NCI-H774 (cell line): ENCODE results near the gene IREB2.
"Not testable (repeated sequence)": the region's sequence is repeated elsewhere in the genome, so short reads cannot be mapped to it uniquely, and the experiment has no call there.

Experiments used
- DNase-seq: peaks from one replicate; lab custom pipeline; 2025; lab: John Stamatoyannopoulos, UW

IREB2 gene

DNA sequence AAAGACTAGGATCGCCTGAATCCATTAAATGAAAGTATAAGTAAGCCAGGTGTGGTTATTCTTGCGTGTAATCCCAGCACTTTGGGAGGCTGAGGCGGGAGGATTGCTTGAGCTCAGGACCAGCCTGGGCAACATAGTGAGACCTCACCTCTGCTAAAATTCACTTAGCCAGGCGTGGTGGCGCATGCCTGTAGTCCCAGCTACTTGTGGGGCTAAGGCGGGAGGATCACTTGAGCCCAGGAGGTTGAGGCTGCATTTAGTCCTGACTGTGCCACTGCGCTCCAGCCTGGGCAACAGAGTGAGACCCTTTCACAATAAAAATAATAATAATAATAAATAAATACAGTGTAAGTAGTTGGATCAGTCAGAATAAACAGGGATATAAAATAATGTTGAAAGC is 43.9 kb downstream of the IREB2 start:
- DNase-seq: no peak

DNA sequence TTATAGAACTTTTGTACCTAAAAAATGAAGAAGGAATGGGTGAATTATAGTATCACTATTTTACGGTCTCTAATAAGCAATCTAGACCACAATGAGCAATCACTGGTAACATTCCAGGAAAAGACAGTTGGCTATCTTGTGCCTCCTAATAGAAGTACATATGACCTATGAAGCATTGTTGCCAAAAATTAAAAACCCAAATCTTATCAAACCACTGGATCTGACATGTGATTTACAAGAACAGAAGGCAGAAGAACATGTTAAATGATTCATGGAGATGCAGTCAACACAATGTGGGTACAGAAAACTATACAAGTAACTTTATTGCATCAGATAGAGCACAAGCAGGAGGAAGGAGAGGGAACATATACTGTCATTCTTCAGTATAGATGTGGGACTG is 54.9 kb downstream of the IREB2 start:
- no peak for DNase-seq

- DNase-seq: no peak
Observed at GRCh38 chr15:78501857-78502256, 63.8 kb downstream of the IREB2 start.

- no peak for DNase-seq
Observed at GRCh38 chr15:78502641-78503040, 64.6 kb downstream of the IREB2 start.

GRCh38 chr15:78506971-78507830 is 69.2 kb downstream of the IREB2 start, which contains the start of gene HYKK:
HYKK (plus strand) TSS chr15:78507577; CDS start chr15:78513089, 5,512 bp downstream.
- peak; percentile 96 for DNase-seq

DNA sequence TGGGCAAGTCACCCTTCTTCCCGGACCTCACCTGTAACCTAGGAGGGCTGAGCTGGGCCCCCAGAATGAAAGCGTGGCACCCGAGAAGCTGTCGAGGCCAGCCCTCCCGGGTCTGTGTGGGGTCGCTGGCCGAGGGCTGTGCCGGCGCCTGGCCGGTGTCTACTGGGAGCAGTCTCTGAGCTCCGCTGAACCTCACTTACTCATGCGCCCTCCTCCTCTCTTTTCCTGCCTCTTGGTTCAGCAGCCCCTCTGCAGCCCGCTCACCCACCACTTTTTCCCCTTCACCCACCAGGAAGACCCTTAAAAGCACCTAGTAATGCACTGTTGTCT is 69.8 kb downstream of the IREB2 start:
- no peak for DNase-seq

GRCh38 chr15:78508272-78508671 is 70.3 kb downstream of the IREB2 start:
- no peak for DNase-seq

DNA sequence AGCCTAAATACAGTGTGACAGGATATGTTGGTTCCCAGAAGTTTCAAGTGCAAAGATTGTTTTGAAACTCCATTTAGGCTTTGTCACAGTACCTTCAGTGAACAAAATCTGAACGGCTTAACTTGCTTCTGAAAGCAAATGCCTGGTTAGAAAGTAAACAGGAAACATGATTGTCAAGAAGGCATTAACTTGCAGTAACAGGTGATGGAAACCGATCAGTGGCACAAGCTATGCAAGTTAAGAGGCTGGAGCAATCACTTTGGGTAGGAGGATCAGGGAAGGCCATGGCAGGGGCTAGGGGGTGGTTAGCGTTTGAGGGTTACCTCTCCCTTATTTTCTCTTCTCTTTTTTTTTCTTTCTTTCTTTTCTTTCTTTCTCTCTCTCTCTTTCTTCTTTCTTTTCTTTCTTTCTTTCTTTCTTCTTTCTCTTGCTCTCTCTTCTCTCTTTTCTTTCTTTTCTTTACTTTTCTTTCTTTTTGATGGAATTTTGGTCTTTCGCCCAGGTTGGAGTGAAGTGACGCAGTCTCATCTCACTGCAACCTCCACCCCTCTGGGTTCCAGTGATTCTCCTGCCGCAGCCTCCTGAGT is 71.8 kb downstream of the IREB2 start:
- no peak for DNase-seq

DNA sequence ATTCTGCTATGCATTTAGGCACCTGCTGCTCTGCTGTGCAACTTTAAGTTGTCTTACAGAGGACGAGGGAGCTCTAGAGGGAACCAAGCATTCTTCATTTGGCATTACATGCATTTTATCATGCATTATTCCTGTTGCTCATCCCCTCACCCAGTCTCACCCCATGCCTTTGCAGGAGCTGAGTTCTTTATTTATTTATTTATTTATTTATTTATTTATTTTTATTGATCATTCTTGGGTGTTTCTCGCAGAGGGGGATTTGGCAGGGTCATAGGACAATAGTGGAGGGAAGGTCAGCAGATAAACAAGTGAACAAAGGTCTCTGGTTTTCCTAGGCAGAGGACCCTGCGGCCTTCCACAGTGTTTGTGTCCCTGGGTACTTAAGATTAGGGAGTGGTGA is 82.0 kb downstream of the IREB2 start:
- DNase-seq: not testable (repeated sequence)

- DNase-seq: no peak
Observed at GRCh38 chr15:78524230-78524629, 86.2 kb downstream of the IREB2 start.

GRCh38 chr15:78527325-78527724 is 89.3 kb downstream of the IREB2 start:
- DNase-seq: no peak

- DNase-seq: no peak
Observed at GRCh38 chr15:78533331-78533730, 95.3 kb downstream of the IREB2 start.

GRCh38 chr15:78536134-78536533 is 98.1 kb downstream of the IREB2 start:
- no peak for DNase-seq

DNA sequence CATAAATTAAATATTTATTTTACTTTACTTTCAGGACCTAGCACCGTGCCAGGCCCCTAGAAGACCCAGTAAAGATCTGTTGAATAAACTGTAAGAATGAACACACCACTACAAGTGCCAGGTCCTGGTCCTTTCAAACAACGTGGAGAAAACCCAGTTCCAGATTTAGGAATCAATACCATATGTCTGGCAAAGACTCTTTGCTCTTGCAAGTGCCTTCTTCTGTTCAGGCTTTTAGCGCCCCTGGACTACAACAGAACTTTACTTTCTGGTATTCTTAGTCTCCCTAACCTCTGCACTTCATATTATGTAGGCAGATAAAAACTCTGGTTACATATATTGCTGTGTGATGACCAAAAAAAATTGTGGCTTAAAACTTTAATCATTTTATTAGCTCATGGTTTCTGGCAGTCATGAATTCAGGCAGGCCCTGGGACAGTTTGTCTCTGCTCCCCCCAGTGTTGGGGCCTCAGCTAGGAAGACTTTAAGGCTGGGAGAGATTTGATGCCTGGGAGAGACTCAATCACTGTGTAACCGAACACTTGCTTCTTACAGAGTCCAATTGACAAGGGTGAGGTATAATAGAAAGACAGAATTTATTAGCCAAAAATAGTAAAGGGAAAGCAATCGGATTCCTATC is 99.4 kb downstream of the IREB2 start:
- no peak for DNase-seq

GRCh38 chr15:78538358-78538757 is 100.3 kb downstream of the IREB2 start:
- DNase-seq: no peak

GRCh38 chr15:78539464-78540140 is 101.6 kb downstream of the IREB2 start:
- DNase-seq: not testable (repeated sequence)

DNA sequence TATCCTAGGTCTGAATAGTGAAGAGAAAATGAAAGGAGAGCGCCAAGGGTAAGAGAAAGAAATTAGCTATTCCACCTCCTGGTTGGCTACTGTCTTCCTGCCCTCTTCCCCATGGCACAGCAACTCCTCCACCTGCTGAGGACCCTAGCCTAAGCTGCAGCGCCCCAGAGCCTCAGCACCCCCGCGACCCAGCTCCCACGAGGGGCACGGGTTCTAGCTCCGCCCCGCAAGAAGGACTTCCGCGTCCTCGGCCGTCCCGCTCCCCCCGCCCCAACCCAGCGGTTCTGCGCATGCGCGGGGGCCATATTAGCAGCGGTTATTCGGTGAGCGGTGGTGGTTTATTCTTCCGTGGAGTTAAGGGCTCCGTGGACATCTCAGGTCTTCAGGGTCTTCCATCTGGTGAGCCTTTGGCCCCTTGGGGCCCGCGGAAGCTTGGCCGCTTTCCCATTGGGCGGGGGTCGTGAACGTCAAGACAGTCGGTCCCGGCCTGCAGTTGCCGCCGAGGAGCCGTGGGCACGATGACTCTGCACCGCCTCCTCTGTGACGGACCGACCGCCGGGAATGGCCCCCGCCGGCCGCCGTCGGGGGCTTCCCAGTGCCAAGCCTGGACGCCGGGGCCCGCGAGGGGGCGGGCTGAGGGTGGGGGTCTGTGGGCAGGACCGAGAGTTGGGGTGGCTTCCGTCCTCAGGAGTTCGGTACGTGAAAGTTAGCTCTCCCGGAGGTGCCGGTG is 102.3 kb downstream of the IREB2 start, which contains the start of gene PSMA4:
Gene PSMA4 (plus strand): TSS at position 304 of the 730 bp plus-strand sequence. CDS start 1,484 bp downstream, outside the sequence.
- DNase-seq: peak; percentile 87

GRCh38 chr15:78540871-78541743 is 103.1 kb downstream of the IREB2 start:
- no peak for DNase-seq

GRCh38 chr15:78541744-78542034 is 103.7 kb downstream of the IREB2 start:
- no peak for DNase-seq

DNA sequence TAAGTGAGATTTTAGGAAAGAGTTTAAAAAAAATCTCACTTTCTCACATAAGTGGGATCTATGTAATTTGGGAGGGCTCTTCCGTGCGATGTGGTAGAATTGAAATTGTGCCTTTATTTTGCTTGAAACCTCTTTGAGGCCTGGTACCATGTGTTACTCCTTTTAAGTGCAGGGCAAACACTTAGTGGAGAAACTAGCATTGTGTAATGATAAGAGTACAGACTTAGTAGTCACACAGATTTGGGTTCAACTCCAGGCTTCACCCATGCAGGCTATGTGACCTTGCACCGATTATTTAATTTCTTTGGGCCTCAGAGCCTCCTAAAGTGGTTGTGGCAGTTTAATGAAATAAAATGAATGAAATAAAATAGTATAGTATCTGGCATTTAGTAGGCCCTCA is 104.6 kb downstream of the IREB2 start:
- no peak for DNase-seq

- DNase-seq: no peak
Observed at GRCh38 chr15:78550194-78550593, 112.2 kb downstream of the IREB2 start.
